Thyroid gland (tissue), 4 donors: ENCODE data around the gene ROBO2.

ENCODE experiments used
- CTCF ChIP-seq, 6 experiments: fragments of 200-600 bp in 3 of 6; fragments of 450-650 bp in 3 of 6; sonication (generic) in 3 of 6; IDR thresholded peaks; one replicate each; pipeline ENCODE4 v1.5.1; 2016 to 2019; ENCODE audit warnings: antibody characterized with exemption in 6 of 6, mild to moderate bottlenecking in 2 of 6, inconsistent platforms in 1 of 6, moderate library complexity in 1 of 6
- POLR2A ChIP-seq, 2 donors: fragments of 450-650 bp; IDR thresholded peaks; one replicate each; pipeline ENCODE4 v1.6.1; 2017; ENCODE audit warnings: antibody characterized with exemption in 2 of 2, mild to moderate bottlenecking in 2 of 2, moderate library complexity in 1 of 2

- no peak for TF ChIP-seq POLR2A (IDR thresholded peaks at IDR 0.05)
- no peak for TF ChIP-seq CTCF (IDR thresholded peaks at IDR 0.05)
Measured at GRCh38 chr3:77068808-77069207, 28.9 kb downstream of the ROBO2 start.
